8988T (cell line): ENCODE measurements around the gene C11orf65.

ENCODE experiments used
- DNase-seq: peaks from one replicate; pipeline ENCODE4 v3.0.0; 2011

The C11orf65 gene

DNA sequence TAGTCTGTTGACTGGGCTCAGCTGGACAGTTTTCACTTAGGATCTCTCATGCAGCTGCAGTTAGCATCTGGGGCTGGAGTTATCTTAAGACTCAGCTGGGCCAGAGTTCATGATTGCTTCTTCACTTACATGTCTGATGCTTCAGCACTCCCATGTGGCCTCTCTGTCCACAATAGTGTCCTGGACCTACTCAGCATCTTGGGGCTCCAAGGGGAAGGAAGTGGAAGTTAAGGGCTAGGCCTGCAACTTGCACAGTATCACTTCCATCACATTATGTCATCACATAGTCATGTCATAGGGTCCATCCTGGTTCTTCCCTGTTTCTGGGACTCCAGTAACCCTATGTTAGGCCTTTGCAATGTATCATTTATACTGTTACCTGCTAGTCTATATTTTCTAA, 115.9 kb downstream of the C11orf65 start:
- DNase-seq, result no peak

DNA sequence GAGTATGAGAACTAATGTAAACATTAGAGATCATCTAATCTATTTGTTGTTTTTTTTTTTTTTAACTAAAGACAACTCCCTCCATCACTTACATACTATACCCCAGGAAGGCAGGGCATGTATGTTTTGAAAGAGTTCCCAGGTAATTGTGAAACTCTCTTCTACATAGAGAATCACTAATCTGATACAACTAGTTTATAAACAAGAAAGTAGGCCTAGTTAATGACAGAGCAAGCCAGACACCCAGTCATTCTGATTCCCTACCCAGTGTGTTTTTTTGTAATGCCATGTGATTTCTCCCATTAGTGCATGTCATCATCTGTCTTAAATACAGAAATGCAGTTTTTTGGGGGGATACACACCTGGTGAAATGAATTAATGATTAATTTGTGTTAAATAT, 120.9 kb downstream of the C11orf65 start:
- no peak for DNase-seq

DNA sequence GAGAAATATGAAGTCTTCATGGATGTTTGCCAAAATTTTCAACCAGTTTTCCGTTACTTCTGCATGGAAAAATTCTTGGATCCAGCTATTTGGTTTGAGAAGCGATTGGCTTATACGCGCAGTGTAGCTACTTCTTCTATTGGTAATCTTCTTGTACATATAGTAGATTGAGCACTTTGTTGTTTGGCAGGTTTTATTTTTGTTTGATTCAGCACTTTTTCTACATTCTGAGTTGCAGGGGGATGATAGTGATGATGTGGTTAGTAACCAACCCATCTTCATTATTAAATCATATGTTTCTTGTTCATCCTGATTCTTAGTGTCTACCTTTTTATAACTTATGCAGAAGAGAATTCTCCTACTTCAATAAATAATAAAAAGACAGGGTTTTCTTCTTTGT, 121.6 kb downstream of the C11orf65 start:
- no peak for DNase-seq

GRCh38 chr11:108343714-108344113, 123.6 kb downstream of the C11orf65 start:
- DNase-seq, result no peak

DNA sequence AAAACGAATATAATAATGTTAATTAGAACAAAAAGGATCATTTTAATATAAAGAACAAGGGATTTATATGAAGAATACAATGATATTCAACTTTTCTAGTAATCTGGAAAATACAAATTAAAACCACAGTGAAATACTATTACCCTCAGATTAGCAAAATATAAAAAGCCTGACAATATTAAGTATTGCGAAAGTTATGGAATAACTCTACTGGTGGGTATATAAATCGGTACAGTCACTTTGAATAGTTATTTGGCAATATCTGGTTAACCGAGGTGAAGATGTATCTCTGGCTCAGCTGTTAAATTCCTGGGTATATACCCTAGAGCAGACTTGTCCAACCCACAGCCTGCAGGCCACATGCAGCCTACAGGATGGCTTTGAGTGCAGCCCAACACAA, 125.7 kb downstream of the C11orf65 start:
- DNase-seq, result no peak

- DNase-seq, result no peak
Observed at GRCh38 chr11:108340973-108341372, 126.4 kb downstream of the C11orf65 start.

- DNase-seq, result no peak
Observed at GRCh38 chr11:108338750-108339149, 128.6 kb downstream of the C11orf65 start.

- no peak for DNase-seq
Observed at GRCh38 chr11:108333403-108333899, 133.9 kb downstream of the C11orf65 start.
